Keratinocyte (primary cell): Measurements from ENCODE around the gene ABAT. TPM values are rescaled to one million over a fixed set of nuclear protein-coding genes. Genes with fewer than 3 reads are reported as not detected.
"Not testable (repeated sequence)": the region's sequence is repeated elsewhere in the genome, so short reads cannot be mapped to it uniquely, and the experiment has no call there.

Experiments used
- DNase-seq: peaks from one replicate; pipeline ENCODE4 v3.0.0-alpha.2; 2011; ENCODE audit warnings: low read depth, missing footprints, low spot score
- FAIRE-seq: peaks from 2 replicates; lab custom pipeline; 2011; peaks lifted over from hg19 to GRCh38; lab: Jason Lieb, UNC
- H2AFZ ChIP-seq: 2 replicates; pipeline ENCODE4 v1.6.0; 2012; ENCODE audit warnings: low read length, control low read depth, inconsistent platforms; ENCODE audit not compliant: control insufficient read depth
- H3K27ac ChIP-seq: 2 replicates; pipeline ENCODE4 v1.5.1; 2011; ENCODE audit warnings: low read length; ENCODE audit not compliant: control insufficient read depth, insufficient read depth
- H3K27me3 ChIP-seq: 3 replicates; pipeline ENCODE4 v1.6.0; 2011; ENCODE audit warnings: low read length; ENCODE audit not compliant: control insufficient read depth, insufficient read depth; ENCODE audit errors: extremely low read depth
- H3K36me3 ChIP-seq, 2 experiments: 2 replicates in 1 of 2; 3 replicates in 1 of 2; pipeline ENCODE4 v1.5.1; 2011; ENCODE audit warnings: low read length in 2 of 2, mild to moderate bottlenecking in 1 of 2; ENCODE audit not compliant: control insufficient read depth in 2 of 2, insufficient read depth in 2 of 2; ENCODE audit errors: extremely low read depth in 1 of 2
- H3K4me1 ChIP-seq: 3 replicates; pipeline ENCODE4 v1.5.1; 2011; ENCODE audit warnings: low read length; ENCODE audit not compliant: control insufficient read depth, insufficient read depth; ENCODE audit errors: extremely low read depth
- H3K4me2 ChIP-seq: 3 replicates; pipeline ENCODE4 v1.6.0; 2011; ENCODE audit warnings: low read depth, low read length; ENCODE audit not compliant: control insufficient read depth, insufficient read depth; ENCODE audit errors: extremely low read depth
- H3K4me3 ChIP-seq, 3 experiments: fragments of 200-600 bp in 1 of 3; sonication (generic) in 1 of 3; 2 replicates in 2 of 3; 3 replicates in 1 of 3; pipeline ENCODE4 v1.5.1; 2011 to 2016; ENCODE audit warnings: low read length in 3 of 3, mild to moderate bottlenecking in 3 of 3, control low read depth in 2 of 3, inconsistent platforms in 1 of 3, low read depth in 1 of 3, mixed read lengths in 1 of 3, mixed run types in 1 of 3, moderate library complexity in 1 of 3; ENCODE audit not compliant: control insufficient read depth in 2 of 3, insufficient read depth in 2 of 3; ENCODE audit errors: extremely low read depth in 1 of 3
- H3K79me2 ChIP-seq: 2 replicates; pipeline ENCODE4 v1.6.0; 2012; ENCODE audit warnings: low read length; ENCODE audit not compliant: control insufficient read depth, insufficient read depth
- H3K9ac ChIP-seq: 3 replicates; pipeline ENCODE4 v1.6.0; 2011; ENCODE audit warnings: low read length; ENCODE audit not compliant: control insufficient read depth, insufficient read depth; ENCODE audit errors: extremely low read depth
- H3K9me1 ChIP-seq: 3 replicates; pipeline ENCODE4 v1.6.0; 2011; ENCODE audit warnings: low read length; ENCODE audit not compliant: control insufficient read depth, insufficient read depth; ENCODE audit errors: extremely low read depth
- H3K9me3 ChIP-seq: 2 replicates; pipeline ENCODE4 v1.5.1; 2012; ENCODE audit warnings: low read depth, low read length; ENCODE audit not compliant: control insufficient read depth
- H4K20me1 ChIP-seq: 3 replicates; pipeline ENCODE4 v1.6.0; 2011; ENCODE audit warnings: low read length; ENCODE audit not compliant: control insufficient read depth, insufficient read depth; ENCODE audit errors: extremely low read depth
- EZH2 ChIP-seq: IDR thresholded peaks from one replicate; pipeline ENCODE4 v1.6.1; 2012; ENCODE audit warnings: inconsistent platforms, mild to moderate bottlenecking, low read length, moderate library complexity
- dilution Hi-C: fragments of 300-500 bp; cut with MboI; formaldehyde crosslinking; loops from one replicate; pipeline ENCODE4 v1.7.0; 2020; ENCODE audit warnings: low sequenced_read_pairs; ENCODE audit not compliant: extremely low pct_ligation_motif_present
- polyA plus RNA-seq, 5 experiments: library from polyadenylated mRNA; depleted of rRNA in 3 of 5; stranded (reverse) in 3 of 5; stranded (forward) in 1 of 5; unstranded in 1 of 5; fragments of >200 nt; gene quantifications; 1 replicate in 1 of 5; 2 replicates in 3 of 5; 3 replicates in 1 of 5; pipeline versions ENCODE4 v1.2.1 to v1.2.3, GENCODE V29; 2011 to 2012; ENCODE audit warnings: missing spikeins in 2 of 5, low read depth in 1 of 5, low replicate concordance in 1 of 5
- TF ChIP-seq, protein P1 (sequence below), 3 experiments: IDR thresholded peaks in 1 of 3; conservative IDR thresholded peaks in 1 of 3; optimal IDR thresholded peaks in 1 of 3; 2 replicates in 2 of 3; 3 replicates in 1 of 3; pipeline versions ENCODE3 to v1.5.1; 2011; ENCODE audit warnings: low read length in 3 of 3, mild to moderate bottlenecking in 3 of 3, moderate library complexity in 2 of 3, control low read depth in 1 of 3, inconsistent platforms in 1 of 3; ENCODE audit not compliant: insufficient read depth in 2 of 3; ENCODE audit errors: extremely low read depth in 1 of 3

The ABAT gene
- polyA plus RNA-seq, 1 donor (not counting 4 experiments of a cell fraction or from before 2014, with no cell fraction given), result 13.7 TPM

DNA sequence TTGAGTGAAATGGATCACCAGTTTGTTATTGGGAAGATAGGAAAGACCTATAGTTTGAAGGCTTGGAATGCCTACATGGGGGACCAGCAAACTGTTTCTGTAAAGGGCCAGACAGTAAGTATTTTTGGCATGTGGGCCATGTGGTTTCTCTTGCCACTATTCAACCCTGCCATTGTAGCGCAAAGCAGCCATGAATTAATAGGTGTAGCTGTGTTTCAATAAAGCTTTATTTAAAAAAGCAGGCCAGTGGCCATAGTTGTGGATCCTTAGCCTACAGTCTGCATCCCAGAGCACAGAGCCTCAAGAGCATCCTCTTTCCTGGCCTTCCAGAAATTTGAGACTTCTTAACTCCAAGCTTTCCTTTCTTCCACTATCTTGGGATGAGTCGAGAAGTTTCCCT lies 29.3 kb downstream of the ABAT start:
- no peaks in the 10 kb centered on the region for H3K9me1 ChIP-seq
- dilution Hi-C loops, result no loop called here
- no peak overlapping the region for H3K27ac ChIP-seq
- no peaks in the 10 kb centered on the region for H3K27me3 ChIP-seq
- H3K79me2 ChIP-seq, result no peaks in the 10 kb centered on the region
- DNase-seq (no peak), FAIRE-seq (no peak)
- no peaks in the 10 kb centered on the region for H4K20me1 ChIP-seq
- H3K4me3 ChIP-seq, result no peak overlapping the region
- H3K4me2 ChIP-seq, result no peak overlapping the region
- H2AFZ ChIP-seq, result no peak overlapping the region
- no peak overlapping the region for H3K9ac ChIP-seq
- TF ChIP-seq, protein P1, sequence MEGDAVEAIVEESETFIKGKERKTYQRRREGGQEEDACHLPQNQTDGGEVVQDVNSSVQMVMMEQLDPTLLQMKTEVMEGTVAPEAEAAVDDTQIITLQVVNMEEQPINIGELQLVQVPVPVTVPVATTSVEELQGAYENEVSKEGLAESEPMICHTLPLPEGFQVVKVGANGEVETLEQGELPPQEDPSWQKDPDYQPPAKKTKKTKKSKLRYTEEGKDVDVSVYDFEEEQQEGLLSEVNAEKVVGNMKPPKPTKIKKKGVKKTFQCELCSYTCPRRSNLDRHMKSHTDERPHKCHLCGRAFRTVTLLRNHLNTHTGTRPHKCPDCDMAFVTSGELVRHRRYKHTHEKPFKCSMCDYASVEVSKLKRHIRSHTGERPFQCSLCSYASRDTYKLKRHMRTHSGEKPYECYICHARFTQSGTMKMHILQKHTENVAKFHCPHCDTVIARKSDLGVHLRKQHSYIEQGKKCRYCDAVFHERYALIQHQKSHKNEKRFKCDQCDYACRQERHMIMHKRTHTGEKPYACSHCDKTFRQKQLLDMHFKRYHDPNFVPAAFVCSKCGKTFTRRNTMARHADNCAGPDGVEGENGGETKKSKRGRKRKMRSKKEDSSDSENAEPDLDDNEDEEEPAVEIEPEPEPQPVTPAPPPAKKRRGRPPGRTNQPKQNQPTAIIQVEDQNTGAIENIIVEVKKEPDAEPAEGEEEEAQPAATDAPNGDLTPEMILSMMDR (optimal IDR thresholded peaks at IDR 0.05 in 1 of 3, IDR thresholded peaks at IDR 0.05 in 1 of 3, conservative IDR thresholded peaks at IDR 0.05 in 1 of 3; ENCODE audit: extremely low read depth in 1 of 3, insufficient read depth in 2 of 3, low read length in 3 of 3), result no peak
- no peak for TF ChIP-seq EZH2
- no peaks in the 10 kb centered on the region for H3K4me1 ChIP-seq
- H3K36me3 ChIP-seq, result no peaks in the 10 kb centered on the region
- H3K9me3 ChIP-seq, result no peaks in the 10 kb centered on the region

DNA sequence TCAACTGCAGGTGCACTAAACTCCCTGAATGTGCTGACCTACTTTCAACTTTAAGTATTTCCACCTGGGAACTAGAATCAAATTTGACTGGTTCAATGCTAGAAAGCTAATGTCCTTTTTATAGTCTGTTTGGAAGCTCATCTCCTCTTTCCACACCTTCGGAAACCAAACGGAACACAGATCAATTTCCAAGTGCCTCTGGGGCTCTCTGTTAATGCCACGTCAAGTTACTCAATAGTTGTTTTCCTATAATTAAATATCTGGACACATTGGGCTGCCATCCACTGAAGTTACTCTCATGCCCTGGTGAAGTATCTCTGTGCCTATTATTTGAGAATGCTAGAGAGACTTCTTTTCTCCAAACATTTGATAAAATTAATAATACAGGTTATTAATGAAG lies 29.7 kb downstream of the ABAT start:
- no peaks in the 10 kb centered on the region for H3K79me2 ChIP-seq
- no peak overlapping the region for H3K4me3 ChIP-seq
- H2AFZ ChIP-seq, result no peak overlapping the region
- DNase-seq (no peak), FAIRE-seq (no peak)
- H3K27ac ChIP-seq, result no peak overlapping the region
- H3K36me3 ChIP-seq, result no peaks in the 10 kb centered on the region
- H3K4me2 ChIP-seq, result no peak overlapping the region
- no peaks in the 10 kb centered on the region for H3K9me3 ChIP-seq
- no peak for TF ChIP-seq EZH2
- TF ChIP-seq, protein P1 (optimal IDR thresholded peaks at IDR 0.05 in 1 of 3, IDR thresholded peaks at IDR 0.05 in 1 of 3, conservative IDR thresholded peaks at IDR 0.05 in 1 of 3; ENCODE audit: extremely low read depth in 1 of 3, insufficient read depth in 2 of 3, low read length in 3 of 3), result no peak
- no peaks in the 10 kb centered on the region for H4K20me1 ChIP-seq
- no peaks in the 10 kb centered on the region for H3K9me1 ChIP-seq
- no peak overlapping the region for H3K9ac ChIP-seq
- H3K4me1 ChIP-seq, result no peaks in the 10 kb centered on the region
- no peaks in the 10 kb centered on the region for H3K27me3 ChIP-seq
- dilution Hi-C loops, result no loop called here

DNA sequence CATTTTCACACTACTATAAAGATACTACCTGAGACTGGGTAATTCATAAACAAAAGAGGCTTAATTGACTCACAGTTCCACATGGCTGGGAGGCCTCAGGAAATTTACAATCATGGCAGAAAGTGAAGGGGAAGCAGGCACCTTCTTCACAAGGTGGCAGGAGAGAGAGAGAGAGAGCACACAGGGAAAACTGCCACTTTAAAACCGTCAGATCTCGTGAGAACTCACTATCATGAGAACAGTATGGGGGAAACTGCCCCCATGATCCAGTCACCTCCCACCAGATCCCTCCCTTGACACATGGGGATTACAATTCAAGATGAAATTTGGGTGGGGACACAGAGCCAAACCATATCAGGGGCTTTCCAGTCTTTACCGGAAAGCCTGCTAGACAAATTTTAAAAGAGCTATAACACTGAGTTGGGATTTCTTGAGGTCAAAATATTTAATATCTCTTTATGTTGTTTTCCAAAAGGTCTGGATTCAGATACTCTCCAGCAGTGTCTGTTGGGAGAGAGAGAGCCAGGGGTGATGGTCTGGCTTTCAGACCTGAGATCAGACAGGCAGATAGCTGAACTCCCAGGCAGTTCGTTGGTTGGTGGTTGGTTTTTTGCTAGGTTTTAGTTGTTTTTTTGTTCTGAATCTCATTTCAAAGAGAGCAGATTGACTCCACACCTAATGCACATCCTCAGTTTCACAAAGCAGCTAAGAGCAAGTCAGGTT lies 30.8 kb downstream of the ABAT start:
- H3K79me2 ChIP-seq, H3K36me3 ChIP-seq, H3K9me3 ChIP-seq, H3K27ac ChIP-seq, DNase-seq, H3K4me1 ChIP-seq, H3K27me3 ChIP-seq, H3K9ac ChIP-seq, H4K20me1 ChIP-seq, H3K9me1 ChIP-seq, H3K4me2 ChIP-seq, H3K4me3 ChIP-seq, FAIRE-seq, dilution Hi-C loops, H2AFZ ChIP-seq: not testable (repeated sequence)
